Measurements from ENCODE around the gene FAM149B1. TPM values are rescaled to one million over a fixed set of nuclear protein-coding genes. Genes with fewer than 3 reads are reported as not detected.

The FAM149B1 gene
- total and polyA plus RNA-seq, 10 of the 15 experiments (the other 5 are each of a cell fraction or from before 2014, with no cell fraction given), result 6.6 to 20.9 (median 11.2) TPM

DNA sequence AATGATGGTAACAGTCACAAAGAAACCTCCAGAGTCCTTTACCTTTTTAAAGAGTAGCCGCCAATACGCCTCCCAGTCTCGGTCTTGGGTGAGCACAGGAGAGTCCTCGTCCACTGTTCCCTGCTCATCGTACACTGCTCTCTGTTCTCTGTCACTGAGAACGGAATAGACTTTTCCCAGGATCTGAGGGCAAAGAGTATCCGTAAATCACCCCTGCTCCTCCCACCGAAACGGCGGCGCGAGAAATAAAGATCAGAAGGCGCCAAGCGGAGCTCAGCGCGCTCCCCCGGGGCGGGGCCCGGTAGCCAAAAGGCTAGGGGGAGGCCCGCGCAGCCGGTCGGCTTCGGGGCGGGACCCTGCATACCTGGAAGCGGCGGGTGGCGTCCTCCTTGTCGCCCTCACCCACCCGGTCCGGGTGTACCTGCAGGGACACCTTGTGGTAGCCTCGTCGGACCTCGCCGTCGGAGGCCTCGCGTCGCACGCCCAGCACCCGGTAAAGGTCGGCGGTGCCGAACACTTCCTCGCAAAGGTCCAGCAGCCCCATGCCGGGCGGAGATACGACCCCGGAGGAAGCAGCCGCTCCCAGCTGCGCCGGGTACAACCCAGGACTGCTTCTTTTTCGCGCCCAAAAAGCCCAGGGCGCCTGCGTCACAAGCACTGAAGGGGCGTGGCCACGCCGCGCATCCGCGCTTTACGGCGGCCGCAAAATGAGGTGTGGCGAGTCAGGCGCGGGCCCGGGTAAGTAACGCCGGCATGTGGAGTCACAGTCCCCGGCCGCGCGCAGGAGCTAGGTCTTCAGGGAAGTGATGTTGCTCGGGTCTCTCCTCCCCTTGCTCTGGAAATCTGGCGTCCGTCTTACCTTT, 79.0 kb downstream of the FAM149B1 start, which contains the start of gene DNAJC9 (continued):
- TF ChIP-seq, protein P1, sequence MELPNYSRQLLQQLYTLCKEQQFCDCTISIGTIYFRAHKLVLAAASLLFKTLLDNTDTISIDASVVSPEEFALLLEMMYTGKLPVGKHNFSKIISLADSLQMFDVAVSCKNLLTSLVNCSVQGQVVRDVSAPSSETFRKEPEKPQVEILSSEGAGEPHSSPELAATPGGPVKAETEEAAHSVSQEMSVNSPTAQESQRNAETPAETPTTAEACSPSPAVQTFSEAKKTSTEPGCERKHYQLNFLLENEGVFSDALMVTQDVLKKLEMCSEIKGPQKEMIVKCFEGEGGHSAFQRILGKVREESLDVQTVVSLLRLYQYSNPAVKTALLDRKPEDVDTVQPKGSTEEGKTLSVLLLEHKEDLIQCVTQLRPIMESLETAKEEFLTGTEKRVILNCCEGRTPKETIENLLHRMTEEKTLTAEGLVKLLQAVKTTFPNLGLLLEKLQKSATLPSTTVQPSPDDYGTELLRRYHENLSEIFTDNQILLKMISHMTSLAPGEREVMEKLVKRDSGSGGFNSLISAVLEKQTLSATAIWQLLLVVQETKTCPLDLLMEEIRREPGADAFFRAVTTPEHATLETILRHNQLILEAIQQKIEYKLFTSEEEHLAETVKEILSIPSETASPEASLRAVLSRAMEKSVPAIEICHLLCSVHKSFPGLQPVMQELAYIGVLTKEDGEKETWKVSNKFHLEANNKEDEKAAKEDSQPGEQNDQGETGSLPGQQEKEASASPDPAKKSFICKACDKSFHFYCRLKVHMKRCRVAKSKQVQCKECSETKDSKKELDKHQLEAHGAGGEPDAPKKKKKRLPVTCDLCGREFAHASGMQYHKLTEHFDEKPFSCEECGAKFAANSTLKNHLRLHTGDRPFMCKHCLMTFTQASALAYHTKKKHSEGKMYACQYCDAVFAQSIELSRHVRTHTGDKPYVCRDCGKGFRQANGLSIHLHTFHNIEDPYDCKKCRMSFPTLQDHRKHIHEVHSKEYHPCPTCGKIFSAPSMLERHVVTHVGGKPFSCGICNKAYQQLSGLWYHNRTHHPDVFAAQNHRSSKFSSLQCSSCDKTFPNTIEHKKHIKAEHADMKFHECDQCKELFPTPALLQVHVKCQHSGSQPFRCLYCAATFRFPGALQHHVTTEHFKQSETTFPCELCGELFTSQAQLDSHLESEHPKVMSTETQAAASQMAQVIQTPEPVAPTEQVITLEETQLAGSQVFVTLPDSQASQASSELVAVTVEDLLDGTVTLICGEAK (IDR thresholded peaks at IDR 0.05; ENCODE audit: borderline replicate concordance), result peak; percentile 57; the same call in 1 of the 2 replicates
- no peak for TF ChIP-seq ZNF384 (IDR thresholded peaks at IDR 0.05; ENCODE audit: borderline replicate concordance, low read depth, low read length)
- no peak for TF ChIP-seq SUZ12 (IDR thresholded peaks at IDR 0.05; ENCODE audit: unreplicated experiment)
- TF ChIP-seq POLR2AphosphoS2 (IDR thresholded peaks at IDR 0.05; ENCODE audit: low read depth, low read length), result peak; percentile 94
- no peak for TF ChIP-seq GABPA (IDR thresholded peaks at IDR 0.05; ENCODE audit: low read depth)
- TF ChIP-seq TARDBP (IDR thresholded peaks at IDR 0.05; ENCODE audit: borderline replicate concordance), result no peak
- no peak for TF ChIP-seq HDAC2 (IDR thresholded peaks at IDR 0.05)
- TF ChIP-seq HDGF (IDR thresholded peaks at IDR 0.05), result peak; percentile 52; the same call in 1 of the 2 replicates
- TF ChIP-seq ZNF207 (IDR thresholded peaks at IDR 0.05; ENCODE audit: borderline replicate concordance), result peak; percentile 47; the same call in 1 of the 2 replicates
- peak; percentile 77 for TF ChIP-seq HDAC6 (IDR thresholded peaks at IDR 0.05; ENCODE audit: unreplicated experiment)
- TF ChIP-seq, protein P2, sequence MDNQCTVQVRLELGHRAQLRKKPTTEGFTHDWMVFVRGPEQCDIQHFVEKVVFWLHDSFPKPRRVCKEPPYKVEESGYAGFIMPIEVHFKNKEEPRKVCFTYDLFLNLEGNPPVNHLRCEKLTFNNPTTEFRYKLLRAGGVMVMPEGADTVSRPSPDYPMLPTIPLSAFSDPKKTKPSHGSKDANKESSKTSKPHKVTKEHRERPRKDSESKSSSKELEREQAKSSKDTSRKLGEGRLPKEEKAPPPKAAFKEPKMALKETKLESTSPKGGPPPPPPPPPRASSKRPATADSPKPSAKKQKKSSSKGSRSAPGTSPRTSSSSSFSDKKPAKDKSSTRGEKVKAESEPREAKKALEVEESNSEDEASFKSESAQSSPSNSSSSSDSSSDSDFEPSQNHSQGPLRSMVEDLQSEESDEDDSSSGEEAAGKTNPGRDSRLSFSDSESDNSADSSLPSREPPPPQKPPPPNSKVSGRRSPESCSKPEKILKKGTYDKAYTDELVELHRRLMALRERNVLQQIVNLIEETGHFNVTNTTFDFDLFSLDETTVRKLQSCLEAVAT (IDR thresholded peaks at IDR 0.05), result peak; percentile 14; the same call in 1 of the 2 replicates
- TF ChIP-seq CBFB (IDR thresholded peaks at IDR 0.05; ENCODE audit: low read depth), result peak; percentile 86; the same call in 1 of the 2 replicates
- no peak for TF ChIP-seq MYB (IDR thresholded peaks at IDR 0.05; ENCODE audit: borderline replicate concordance, low read depth, low read length)
- TF ChIP-seq NR2C2 (IDR thresholded peaks at IDR 0.05; ENCODE audit: borderline replicate concordance, control insufficient read depth, insufficient read length, low read depth), result no peak
- TF ChIP-seq, protein P3, sequence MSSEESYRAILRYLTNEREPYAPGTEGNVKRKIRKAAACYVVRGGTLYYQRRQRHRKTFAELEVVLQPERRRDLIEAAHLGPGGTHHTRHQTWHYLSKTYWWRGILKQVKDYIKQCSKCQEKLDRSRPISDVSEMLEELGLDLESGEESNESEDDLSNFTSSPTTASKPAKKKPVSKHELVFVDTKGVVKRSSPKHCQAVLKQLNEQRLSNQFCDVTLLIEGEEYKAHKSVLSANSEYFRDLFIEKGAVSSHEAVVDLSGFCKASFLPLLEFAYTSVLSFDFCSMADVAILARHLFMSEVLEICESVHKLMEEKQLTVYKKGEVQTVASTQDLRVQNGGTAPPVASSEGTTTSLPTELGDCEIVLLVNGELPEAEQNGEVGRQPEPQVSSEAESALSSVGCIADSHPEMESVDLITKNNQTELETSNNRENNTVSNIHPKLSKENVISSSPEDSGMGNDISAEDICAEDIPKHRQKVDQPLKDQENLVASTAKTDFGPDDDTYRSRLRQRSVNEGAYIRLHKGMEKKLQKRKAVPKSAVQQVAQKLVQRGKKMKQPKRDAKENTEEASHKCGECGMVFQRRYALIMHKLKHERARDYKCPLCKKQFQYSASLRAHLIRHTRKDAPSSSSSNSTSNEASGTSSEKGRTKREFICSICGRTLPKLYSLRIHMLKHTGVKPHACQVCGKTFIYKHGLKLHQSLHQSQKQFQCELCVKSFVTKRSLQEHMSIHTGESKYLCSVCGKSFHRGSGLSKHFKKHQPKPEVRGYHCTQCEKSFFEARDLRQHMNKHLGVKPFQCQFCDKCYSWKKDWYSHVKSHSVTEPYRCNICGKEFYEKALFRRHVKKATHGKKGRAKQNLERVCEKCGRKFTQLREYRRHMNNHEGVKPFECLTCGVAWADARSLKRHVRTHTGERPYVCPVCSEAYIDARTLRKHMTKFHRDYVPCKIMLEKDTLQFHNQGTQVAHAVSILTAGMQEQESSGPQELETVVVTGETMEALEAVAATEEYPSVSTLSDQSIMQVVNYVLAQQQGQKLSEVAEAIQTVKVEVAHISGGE (CRISPR knock-in tag; IDR thresholded peaks at IDR 0.05), result 0 out of 2 replicates have a peak, but pooled peaks have one; percentile 11
- TF ChIP-seq SP1 (IDR thresholded peaks at IDR 0.05; ENCODE audit: low read depth, low read length), result peak; percentile 26
- TF ChIP-seq, protein P4, sequence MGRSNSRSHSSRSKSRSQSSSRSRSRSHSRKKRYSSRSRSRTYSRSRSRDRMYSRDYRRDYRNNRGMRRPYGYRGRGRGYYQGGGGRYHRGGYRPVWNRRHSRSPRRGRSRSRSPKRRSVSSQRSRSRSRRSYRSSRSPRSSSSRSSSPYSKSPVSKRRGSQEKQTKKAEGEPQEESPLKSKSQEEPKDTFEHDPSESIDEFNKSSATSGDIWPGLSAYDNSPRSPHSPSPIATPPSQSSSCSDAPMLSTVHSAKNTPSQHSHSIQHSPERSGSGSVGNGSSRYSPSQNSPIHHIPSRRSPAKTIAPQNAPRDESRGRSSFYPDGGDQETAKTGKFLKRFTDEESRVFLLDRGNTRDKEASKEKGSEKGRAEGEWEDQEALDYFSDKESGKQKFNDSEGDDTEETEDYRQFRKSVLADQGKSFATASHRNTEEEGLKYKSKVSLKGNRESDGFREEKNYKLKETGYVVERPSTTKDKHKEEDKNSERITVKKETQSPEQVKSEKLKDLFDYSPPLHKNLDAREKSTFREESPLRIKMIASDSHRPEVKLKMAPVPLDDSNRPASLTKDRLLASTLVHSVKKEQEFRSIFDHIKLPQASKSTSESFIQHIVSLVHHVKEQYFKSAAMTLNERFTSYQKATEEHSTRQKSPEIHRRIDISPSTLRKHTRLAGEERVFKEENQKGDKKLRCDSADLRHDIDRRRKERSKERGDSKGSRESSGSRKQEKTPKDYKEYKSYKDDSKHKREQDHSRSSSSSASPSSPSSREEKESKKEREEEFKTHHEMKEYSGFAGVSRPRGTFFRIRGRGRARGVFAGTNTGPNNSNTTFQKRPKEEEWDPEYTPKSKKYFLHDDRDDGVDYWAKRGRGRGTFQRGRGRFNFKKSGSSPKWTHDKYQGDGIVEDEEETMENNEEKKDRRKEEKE (IDR thresholded peaks at IDR 0.05), result no peak
